Activated CD4-positive, alpha-beta T cell treated with anti-CD3 and anti-CD28 coated beads, Interleukin-10, Interleukin-2, amounts not matched to agents 100 ng/mL and 50 ng/mL, durations not matched to agents 16 hours and 8 hours (primary cell): ENCODE data around the gene QRFP.
"Not testable (repeated sequence)": the region's sequence is repeated elsewhere in the genome, so short reads cannot be mapped to it uniquely, and the experiment has no call there.

Source experiments
- DNase-seq: peaks from one replicate; pipeline ENCODE4 v3.0.0-alpha.2; 2020

The QRFP gene

GRCh38 chr9:130918826-130919558 lies 22.4 kb upstream of the QRFP start:
- no peak for DNase-seq

- DNase-seq, result no peak
Measured at GRCh38 chr9:130918101-130918825, 21.7 kb upstream of the QRFP start.

- DNase-seq, result no peak
Measured at GRCh38 chr9:130917168-130917960, 20.8 kb upstream of the QRFP start.

DNA sequence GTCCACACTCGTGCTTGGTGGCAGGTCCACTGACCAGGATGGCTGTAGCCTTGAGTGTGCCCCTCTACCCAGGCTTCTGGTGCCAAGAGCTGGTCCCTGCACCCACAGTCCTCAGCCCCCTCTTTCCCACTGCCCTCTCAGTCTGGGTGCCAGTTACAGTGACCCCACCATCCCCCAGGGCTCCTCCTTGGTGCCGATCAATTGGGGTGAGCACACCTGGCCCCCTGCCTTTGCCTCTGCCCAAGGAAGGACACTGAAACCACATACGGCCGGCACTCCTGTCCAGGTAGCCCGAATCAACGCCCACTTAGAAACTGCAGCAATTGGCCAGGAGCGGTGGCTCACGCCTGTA lies 18.5 kb upstream of the QRFP start:
- no peak for DNase-seq

DNA sequence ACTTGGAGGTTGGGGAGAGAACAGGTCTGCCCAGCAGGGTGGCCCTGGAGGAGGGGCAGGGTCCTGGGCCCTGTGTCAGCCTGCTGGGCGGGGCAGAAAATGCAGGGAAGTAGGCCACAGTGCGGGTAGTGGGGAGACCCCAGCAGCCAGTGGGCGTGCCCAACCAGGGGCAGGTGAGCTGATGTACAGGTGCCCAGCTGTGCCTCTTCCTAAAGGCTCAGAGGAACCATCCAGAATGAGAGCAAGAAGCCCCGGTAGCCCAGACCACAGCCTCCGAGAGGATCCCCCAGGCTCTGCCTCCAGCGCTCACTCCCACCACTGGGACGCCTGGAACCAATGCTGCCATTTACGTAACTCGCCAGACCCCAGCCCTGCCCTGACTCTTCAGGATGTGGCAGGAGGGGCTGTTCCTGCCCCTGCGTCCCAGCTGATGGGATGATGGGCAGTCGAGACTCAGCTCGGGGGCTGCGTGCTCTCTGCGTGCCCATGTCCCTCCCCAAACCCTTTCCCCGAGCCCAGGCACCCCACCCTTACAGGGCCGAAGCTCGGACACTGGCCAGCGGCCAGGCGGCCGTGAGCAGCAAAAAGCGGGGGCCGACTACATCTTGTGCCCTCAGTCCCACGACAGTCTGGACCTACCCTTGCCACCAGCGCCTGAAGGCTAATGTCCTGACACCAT lies 17.9 kb upstream of the QRFP start:
- no peak for DNase-seq

DNA sequence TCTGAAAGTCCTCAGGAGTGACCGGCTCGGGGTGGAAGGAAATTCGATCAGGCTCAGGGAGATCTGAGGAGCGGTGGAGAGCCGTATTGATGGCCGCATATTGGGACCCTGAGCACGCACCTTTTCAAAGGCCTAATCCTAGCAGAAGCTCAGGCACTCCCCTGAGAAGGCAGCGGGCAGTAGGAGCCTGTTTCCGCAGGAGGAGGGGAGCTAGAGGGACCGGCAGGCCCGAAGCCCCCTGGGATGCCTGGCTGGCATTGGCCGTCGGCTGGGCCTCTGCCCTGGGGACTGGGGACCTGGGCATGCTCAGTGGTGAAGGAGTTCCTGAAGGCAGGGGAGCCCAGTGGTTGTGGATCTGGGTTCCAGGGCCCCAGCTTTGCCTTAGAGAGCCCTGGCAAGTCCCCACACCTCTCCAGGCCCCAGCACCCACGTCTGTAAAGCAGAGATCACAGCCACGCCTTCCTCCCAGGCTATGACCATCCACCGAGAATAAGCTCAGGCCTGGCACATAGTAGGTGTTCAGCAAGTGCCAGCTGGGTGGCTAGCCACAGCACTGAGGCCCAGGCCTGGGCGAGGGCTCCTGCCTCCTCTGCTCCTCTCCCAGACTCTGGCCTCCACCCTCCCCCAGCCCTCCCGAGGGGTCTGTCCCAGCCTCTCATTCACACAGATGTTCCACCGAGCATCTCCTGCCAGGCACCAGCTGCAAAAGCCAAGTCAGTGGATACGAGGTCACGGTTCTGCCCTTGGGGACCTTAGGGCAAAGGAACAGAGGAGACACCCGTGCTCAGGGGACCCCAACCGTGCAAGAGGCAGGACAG lies 17.2 kb upstream of the QRFP start:
- no peak for DNase-seq

GRCh38 chr9:130912932-130913598 lies 16.5 kb upstream of the QRFP start:
- DNase-seq, result no peak

DNA sequence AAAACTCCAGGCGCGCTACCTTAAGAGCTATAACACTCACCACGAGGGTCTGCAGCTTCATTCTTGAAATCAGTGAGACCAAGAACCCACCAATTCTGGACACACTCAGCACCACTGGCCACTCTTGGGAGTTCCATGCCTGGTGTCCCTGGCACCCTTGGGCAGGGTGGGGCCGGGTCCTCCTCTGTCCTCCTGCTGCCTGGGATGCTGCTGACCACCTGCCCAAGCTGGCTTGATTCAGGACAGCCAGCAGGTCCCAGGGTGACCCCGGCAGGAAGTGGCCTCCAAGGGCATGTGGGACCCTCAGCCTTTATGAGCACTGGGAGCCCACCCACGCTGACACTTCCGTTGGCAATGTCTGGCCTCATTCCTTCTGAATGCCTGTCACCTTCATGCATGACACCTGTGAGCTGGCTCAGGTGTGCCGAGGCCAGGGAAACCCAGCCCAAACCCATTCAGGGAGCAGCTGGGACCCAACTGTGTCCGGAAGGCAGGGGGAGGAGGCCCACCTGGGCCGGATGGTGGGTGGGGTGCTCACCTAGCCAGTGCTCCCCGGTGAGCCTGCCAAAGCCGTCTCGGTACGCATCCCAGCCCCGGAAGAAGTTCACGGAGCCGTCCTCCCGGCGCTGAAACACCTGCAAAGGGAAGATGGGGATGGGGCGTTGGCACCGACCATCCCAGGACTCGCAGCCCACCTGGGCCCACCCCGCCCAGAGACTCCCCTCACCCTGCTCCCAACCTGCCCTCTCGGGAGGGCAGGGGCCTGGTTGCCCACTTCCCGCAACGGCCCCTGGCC lies 14.8 kb upstream of the QRFP start:
- DNase-seq, result no peak

GRCh38 chr9:130910670-130911069 lies 14.1 kb upstream of the QRFP start:
- DNase-seq, result not testable (repeated sequence)

GRCh38 chr9:130910041-130910440 lies 13.4 kb upstream of the QRFP start:
- not testable (repeated sequence) for DNase-seq

- no peak for DNase-seq
Measured at GRCh38 chr9:130908878-130909355, 12.3 kb upstream of the QRFP start.

DNA sequence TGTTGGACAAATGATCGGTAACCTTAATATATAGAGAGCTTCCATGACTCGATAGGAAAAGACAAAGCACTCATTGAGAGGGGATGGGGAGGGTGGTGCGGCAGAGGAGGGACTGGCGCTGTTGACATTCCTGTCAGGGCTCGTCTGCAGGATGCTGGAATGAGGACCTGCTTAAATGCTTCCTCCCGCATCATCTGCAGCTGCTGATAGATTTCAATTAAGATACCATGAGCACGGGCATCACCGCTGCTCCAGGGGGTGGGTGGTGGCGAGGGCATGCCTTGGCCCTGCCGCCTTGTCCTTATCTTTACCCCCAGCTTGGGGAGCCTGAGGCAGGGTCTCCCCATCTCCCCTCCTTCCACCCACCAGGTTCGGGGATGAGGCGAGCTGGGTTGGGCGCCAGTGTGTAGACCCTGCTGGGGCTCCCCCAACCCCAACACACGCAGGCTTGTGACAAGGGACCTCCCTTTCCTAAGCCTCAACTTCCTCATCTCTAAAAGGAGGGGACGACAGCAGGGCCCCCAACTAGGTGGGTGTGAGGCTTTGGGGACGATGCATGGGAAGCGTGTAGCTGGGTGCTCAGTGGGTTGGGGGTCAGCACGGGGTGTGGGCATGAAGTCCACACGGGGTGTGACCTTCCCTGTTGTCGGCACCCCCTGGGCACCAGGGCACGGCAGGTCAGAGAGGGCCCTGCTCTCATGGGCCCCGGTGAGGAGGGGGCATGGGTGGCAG lies 11.7 kb upstream of the QRFP start:
- no peak for DNase-seq

- DNase-seq, result no peak
Measured at GRCh38 chr9:130906735-130907416, 10.3 kb upstream of the QRFP start.

GRCh38 chr9:130905902-130906734 lies 9.5 kb upstream of the QRFP start:
- no peak for DNase-seq

- DNase-seq, result no peak
Measured at GRCh38 chr9:130905125-130905901, 8.7 kb upstream of the QRFP start.

GRCh38 chr9:130904070-130905044 lies 7.7 kb upstream of the QRFP start:
- no peak for DNase-seq
